COLO668 (cell line): ENCODE results near the gene FAM111A.

Experiments used
- DNase-seq: peaks from one replicate; lab custom pipeline; 2025; ENCODE audit not compliant: unreplicated experiment; lab: John Stamatoyannopoulos, UW

The FAM111A gene

DNA sequence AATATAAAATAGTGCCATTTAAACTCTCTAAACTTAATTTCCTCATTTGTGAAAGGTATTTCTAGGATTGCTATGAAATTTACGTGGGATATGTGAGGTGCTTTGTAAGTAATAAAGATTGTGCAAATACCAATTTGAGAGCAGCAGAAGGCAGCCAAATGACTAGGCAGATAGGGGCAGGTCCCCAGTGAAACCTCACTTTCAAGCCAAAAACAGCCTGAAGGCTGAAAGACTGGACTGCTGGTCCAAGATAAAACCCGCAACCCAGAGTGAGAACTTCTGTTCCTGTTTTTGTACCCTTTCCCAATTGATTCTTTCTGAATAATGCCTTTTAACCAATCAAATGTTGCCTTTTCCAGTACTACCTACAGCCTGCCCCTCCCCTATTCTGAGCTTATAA, 36.5 kb downstream of the FAM111A start:
- DNase-seq: no peak

DNA sequence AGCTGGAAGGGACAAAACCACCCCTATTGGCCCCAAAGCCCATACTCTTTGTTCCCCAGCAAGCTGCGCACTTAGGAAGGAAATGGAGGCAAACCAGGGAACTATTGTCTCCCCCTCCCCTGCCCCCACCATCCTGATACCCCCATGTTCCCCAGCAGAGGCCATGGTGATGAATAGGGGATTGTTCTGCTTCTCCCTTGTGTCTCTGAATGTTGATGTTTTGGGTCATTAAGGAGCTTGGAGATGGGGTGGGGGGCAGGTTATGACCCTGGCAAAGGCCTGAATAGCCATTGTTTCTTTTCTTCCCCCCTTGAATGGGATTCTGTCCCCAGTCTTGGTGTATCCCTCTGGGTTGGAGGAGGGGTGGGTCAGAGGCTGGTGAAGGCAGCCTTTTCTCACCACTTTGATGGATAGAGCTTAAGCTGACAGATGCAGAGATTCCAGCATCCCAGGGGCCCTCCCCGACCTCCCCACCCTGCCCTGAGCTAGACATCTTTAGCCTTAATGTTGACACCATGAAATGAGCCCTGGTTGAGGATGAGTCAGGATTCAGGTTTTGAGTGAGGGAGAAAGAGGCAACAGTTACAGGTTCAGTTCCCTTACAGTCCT, 37.6 kb downstream of the FAM111A start:
- no peak for DNase-seq

DNA sequence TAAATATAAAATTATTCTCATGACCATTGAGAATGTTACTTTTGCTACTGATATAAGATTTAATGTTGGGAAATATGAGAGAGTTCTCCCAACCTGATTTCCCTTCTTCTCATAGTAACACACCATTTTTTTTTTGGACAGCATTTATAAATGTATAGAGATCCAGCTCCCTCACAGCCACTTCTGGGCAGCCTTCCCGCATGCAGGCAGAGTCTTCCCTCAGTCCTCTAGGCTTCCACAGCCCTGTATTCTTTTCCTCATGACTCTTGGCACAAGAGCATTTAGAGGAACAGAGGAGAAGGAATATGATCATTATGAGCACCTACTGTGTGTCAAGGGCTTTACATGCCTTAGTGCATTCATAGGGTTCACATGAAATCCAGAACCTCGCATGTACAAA, 38.3 kb downstream of the FAM111A start:
- no peak for DNase-seq

DNA sequence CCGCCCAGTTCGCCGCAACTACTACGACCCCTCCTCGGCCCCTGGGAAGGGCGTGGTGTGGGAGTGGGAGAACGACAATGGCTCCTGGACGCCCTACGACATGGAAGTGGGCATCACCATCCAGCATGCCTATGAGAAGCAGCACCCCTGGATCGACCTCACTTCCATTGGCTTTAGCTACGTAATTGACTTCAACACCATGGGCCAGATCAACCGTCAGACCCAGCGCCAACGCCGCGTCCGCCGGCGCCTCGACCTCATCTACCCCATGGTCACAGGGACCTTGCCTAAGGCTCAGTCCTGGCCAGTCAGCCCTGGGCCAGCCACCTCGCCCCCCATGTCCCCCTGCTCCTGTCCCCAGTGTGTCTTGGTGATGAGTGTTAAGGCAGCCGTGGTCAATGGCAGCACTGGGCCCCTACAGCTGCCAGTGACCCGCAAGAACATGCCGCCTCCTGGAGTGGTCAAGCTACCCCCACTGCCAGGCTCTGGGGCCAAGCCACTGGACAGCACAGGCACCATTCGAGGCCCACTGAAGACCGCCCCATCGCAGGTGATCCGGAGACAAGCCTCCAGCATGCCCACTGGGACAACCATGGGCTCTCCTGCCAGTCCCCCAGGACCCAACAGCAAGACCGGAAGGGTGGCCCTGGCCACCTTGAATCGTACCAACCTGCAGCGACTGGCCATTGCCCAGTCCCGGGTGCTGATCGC, 39.2 kb downstream of the FAM111A start:
- no peak for DNase-seq

DNA sequence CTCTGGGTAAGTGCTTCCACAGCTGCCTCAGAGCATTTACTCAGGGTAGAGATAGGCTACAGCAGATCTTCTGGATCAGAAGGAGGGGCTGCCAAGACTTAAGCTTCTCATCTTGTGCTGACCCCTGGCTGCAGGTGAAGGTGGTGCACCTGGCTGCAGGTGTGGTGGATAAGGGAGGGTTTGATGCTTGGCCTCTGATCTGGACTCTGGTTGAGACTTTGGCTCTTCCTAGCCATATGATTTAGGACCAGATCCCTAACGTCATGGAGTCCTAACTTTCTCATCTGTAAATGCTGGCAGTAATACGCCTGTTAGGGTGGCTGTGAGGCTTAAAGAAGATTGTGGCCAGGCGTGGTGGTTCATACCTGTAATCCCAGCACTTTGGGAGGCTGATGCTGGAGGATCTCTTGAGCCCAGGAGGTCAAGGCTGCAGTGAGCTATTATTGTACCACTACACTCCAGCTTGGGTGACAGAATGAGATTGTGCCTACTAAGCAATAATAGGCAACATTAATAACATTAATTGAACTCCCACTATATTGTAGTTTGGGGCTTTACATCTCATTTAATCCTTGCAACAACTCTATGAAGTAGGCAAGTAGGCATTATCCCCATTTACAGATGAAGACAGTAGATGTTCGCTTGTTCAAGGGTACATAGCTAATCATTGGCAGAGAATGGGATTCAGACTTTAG, 39.9 kb downstream of the FAM111A start:
- no peak for DNase-seq

DNA sequence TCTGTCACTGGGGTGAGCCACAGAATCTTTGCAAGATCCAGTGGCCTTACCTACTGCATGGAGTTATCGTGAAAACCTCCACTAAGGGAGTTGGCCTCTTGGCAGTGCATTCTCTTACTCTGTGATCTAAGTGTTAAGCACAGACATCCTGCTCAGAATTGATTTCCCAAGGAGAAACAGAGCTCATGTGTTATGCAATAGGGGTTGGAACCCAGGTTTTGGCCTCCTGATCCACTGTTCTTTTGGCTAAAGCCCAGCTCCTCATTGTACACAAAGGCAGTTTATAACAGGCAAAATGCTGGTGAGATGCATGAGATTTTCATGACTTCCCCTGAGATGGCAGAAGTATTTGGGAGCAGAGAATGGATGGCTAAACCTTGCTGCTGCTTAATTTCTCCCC, 41.1 kb downstream of the FAM111A start:
- no peak for DNase-seq

DNA sequence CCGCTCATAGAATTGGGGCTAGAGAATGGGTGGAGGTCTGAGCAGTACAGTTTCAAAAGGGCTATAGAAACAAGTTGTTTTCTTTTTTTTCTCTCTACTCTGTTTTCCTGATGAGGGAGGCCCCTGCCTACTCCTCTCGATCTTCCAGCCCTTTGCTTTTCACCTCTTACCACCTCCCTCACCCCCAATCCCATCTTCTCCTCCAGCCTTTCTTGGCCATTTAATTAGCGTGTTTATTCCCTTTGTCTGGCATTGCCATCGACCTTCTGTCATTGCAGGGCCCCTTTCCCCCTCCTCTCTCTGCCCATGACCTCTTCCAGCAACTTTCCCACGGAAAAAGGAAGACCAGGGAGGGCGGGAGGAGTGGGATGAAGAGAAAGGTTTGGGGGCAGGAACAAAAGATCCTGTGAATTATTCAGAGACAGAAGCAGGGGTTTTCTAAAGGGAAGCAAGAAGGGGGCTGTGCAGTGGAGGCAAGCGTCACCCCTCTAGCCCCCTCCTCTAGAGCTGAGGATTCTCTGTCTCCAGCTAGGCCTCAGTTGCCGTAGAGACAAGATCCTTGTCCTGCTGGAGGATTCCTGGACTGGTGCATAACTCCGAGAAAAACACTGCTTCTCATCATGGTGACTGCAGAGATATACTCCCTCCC, 42.2 kb downstream of the FAM111A start:
- DNase-seq: no peak

DNA sequence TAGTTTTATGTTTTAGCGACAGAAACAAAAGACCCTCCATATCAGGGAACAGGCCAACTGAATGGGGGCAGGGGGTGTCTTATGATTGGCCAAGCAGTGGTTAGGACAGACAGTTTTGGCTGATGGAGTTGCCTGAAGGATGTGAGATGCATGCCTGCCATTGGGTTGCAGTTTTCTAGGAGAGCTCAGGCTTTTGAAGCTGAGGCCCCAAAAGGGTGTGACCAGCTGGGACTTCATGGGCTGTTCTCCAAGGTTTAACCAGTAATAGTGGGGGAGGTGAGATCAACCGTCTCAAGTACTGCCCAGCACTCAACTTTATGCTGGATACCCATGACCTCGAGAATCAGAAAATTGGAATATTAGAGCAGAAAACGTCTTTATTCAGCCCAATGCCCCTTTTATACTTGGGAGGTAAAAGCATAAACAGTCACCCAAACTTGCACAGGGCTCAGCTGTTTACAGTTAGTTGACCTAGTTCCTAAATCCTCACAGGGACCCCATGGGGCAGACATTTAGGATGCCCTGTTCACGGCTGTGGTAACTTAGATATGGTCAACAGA, 42.8 kb downstream of the FAM111A start:
- DNase-seq: no peak

DNA sequence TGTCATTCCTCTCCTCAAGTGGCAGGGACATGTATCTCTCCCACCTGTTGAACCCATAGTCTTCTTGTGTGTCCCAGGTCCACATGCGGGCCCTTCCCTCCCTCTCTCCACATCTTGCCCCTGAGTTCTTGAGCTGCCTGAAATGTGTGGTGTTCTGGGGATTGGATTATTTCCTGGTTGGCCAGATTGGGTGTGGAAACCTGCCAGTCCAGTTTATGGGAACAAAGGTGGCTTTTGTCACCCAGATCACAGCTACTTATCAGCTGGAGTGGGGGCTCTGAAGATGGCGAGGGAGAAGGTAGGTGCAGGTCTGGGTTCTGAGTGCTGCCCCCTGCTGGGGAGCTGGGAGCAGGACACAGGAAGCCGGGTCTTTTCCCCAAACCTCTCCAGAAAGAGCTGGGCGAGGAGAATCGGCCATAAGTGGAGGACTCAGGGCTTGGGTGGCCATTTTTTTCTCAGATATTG, 43.5 kb downstream of the FAM111A start:
- no peak for DNase-seq

DNA sequence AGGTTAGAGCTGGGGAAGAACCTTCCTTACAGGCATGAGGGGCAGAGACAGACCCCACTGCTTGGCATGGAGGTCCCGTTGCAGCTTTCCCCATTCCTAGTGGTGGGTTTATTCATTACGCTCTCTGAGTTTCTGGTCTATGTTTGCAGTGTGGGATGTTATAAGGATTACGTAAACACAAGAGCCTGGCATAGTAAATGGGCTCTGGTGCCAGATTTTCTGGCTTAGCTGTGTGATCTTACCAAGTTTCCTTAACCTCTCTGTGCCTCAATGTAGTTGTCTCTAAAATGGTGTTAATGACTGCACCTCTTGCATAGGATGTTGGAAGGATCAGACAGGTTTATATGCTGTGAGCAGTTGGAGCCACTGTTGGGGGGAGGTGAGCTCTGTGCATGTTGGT, 44.4 kb downstream of the FAM111A start:
- DNase-seq: no peak

DNA sequence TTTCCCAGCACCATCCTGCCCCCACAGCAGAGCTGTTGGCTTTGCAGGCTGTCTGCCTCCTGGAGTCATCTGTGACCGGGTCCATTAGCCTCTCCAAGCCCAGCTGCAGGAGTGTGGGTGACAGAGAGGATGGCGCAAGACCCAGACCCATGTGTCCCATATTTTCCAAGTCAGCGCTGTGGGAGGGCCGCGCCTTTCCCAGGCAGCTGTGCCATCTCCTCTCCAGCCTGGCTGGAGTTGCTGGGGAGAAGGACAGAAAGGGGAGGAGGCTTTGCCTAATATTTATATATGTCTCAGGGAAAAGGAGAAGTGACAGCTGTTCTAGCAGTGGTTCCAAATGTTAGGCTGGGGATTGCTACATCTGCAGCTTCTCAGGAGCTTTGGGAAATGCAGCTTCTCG, 44.9 kb downstream of the FAM111A start:
- no peak for DNase-seq

DNA sequence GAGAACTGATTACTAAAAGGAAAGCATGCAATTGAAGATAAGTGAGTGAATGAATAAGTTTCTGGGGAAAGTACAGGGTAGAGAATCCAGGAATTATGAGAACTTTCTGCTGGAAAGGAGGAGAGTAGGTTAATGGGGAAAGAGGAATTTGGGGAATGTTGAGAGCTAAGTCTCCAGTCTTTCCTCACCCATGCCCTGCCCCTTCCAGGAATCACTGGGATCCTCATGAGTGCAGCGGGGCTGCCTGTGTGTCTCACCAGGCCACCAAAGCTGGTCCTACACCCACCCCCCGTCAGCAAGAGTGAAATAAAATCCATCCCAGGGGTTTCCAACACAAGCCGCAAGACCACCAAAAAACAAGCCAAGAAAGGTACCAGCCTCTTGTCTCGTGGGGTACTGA, 46.3 kb downstream of the FAM111A start:
- no peak for DNase-seq

DNA sequence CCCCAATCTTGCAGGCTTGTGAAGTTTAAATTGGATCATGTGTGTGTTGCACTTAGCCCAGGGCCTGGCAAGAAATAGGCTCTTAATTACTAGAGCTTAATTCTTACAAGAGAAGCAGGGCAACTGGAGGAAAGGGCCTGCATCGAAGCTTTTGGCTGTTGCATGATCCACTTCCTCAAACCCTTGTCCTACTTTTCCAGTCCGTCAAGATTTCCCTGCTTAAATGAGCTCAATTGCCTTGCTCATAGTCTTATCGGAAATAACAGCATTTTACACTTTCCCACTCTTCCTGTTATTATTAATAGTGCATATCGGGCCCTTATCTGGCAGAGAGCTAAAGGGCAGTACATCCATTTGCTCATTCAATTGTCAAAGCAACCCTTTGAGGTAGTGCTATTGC, 47.3 kb downstream of the FAM111A start:
- no peak for DNase-seq

DNA sequence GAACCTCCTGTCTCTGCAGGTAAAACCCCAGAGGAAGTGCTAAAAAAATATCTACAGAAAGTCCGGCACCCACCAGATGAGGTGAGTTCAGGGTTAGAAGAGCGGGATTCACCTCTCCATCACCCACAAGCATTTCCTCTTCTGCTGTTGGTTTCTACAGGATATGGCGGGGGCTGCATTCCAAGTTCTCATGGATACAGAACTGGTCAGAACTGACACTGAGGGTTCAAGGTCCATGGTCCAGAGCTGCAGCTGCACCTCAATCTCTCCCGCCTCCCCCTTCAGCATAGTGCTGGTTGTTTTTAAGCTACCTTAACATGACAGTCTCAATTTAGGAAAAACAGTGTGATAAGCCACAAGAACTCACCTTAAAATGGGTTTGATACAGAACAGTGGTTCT, 48.4 kb downstream of the FAM111A start:
- no peak for DNase-seq

DNA sequence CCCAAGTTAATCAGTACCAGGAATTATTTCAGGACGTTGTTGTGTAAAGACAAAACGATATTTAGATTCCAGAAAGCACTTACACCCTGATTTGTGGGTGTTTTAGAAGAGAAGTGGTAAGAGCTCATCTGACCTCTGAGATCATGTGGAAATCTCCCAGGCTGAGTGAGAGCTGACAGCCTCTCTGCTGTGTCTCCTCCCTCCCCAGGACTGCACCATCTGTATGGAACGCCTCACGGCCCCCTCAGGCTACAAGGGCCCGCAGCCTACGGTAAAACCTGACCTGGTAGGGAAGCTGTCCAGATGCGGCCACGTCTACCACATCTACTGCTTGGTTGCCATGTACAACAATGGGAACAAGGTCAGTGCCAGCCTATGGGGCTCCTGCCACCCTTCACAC, 49.2 kb downstream of the FAM111A start:
- no peak for DNase-seq

DNA sequence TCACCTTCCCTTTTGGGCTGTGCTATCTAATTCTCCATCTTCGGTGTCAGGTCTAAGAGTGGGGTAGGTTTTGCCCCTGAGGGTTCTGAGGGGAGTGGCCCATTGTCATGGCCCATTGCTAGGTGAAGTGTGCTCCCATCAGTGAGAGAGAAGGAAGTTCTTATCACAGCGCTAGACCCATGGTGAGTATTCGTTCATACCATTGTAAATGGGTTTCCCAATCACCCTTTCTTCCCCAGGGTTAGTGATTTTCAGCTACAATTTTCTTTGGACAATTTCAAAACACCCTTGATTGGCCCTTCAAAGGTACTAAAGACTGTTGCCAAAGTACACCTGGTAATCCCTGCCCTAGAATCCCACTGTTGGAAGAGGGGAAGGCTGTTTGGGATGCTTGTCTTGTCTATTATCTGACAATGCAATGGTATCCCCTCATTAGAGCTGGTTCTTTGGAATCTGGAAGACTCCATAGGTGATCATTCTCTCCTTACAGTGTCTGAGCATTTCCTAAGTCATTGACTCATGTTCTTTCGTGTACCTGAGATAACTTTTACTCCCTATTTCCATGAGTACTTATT, 49.9 kb downstream of the FAM111A start:
- no peak for DNase-seq

DNA sequence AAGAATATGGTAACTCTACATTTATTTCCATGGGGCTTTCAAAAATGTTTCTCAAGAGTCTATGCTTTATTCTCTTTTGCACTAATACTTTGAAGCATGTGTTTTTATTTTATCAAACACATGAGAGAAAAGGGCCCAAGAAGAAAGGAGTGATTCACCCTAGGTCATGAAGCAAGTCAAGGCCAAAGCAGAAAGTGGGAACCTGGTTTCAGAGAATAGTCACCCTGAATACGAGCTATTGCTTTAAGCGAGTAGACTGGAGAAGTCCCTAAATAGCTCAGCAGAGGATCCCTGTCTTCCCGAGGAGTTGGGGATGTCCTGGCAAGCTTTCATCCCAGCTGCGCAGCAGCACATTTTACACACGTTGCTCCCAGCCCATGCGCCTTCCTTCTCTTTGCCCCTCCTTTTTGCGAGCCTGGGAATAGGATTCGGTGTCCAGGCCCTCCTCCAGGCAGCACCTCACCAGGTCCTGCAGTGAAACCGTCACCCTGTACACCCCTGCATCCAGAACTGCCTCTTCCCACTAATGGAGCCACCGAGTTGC, 51.0 kb downstream of the FAM111A start:
- no peak for DNase-seq

DNA sequence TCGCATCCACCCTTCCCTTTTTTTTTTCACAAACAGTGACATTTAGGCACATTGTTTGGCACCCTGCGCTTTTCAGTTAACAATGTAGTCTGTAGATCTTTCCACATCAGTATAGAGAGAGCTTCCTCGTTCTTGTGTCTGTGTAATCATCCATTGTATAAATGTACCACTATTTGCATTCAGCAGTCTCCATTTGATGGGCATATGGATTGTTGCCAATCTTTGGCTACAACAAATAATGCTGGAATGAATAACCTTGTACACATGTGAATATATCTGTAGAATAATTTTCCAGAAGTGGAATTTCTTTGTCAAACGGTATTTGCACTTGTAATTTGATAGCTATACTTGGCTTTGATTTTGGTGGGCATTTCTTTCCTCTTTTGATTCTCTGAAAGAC, 52.9 kb downstream of the FAM111A start:
- no peak for DNase-seq

DNA sequence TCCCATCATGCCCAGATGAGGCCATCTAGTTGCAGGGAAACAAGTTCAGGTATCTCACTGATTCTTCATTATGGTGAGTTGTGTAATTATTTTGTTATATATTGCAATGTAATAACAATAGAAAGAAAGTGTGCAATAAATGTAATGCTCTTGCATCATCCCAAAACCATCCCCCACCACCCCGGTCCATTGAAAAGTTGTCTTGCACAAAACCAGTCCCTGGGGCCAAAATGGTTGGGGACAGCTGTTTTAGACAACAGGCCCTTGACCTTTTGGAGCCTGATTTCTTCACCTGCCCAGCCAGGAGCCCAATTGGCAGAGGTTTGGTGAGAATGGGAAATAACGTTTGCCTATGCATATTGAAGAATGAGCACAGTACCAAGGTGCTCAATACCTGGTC, 54.1 kb downstream of the FAM111A start:
- DNase-seq: no peak

DNA sequence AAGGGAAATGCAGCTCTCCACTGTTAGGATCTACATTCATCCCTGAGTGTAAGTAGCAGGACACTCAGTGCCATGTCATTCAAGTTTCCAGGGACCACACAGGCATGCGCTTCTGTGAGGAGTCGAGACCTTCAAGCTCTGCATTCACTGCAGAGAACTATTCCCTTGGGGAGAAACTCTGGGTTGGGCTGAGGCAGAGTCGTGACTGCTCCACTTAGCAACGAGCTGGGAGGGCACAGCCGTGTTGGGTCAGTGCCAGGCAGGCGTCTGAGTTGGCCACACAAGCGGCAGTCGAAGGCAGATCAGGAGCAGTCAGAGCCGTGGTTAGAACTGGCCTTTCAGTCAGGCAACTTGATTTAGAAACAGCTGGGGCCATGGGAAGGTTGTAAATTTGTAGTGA, 55.3 kb downstream of the FAM111A start:
- DNase-seq: no peak

DNA sequence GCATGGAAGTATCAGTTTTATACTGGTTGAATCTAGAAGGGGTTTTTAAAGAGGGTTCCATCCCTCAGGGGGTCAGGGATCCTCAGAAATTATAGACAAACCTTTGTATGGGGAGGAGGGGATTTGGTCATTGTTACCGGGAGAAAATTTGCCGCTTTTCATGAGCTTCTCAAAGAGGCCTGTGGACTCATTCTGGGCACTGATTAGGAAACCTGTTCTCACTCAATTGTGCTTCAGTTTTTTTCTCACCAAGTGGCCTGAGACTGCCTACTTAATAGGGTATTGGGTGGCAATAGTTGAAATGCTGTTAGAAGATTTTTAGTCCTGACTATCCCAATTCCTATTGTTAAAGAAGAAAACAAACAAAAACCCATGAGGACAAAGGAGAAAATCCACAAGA, 56.1 kb downstream of the FAM111A start:
- DNase-seq: no peak
